ENCODE results near the gene ZRANB3.

GRCh38 chr2:135227386-135227785 lies 303.6 kb downstream of the ZRANB3 start:
- TF ChIP-seq POLR2AphosphoS5 (IDR thresholded peaks at IDR 0.05; ENCODE audit: low read depth, low read length) = no peak
- TF ChIP-seq POLR2A (IDR thresholded peaks at IDR 0.05; ENCODE audit: borderline replicate concordance, extremely low read depth, insufficient read depth, insufficient read length) = no peak
- TF ChIP-seq SIN3A (IDR thresholded peaks at IDR 0.05; ENCODE audit: low read depth) = no peak
- no peak for TF ChIP-seq RAD21 (IDR thresholded peaks at IDR 0.05; ENCODE audit: low read depth)
- TF ChIP-seq CTCF (IDR thresholded peaks at IDR 0.05 in 2 of 3, conservative IDR thresholded peaks at IDR 0.05 in 1 of 3; ENCODE audit: borderline replicate concordance in 1 of 3, insufficient read depth in 1 of 3, low read depth in 2 of 3, low read length in 2 of 3) = no peak
- no peak for TF ChIP-seq EZH2 (IDR thresholded peaks at IDR 0.05)
- no peak for TF ChIP-seq EZH2phosphoT487 (IDR thresholded peaks at IDR 0.05; ENCODE audit: borderline replicate concordance)

Data from HCT116 (cell line).